Fibroblast of villous mesenchyme (primary cell): ENCODE results near the gene MZF1. TPM values are rescaled to one million over a fixed set of nuclear protein-coding genes. Genes with fewer than 3 reads are reported as not detected.

ENCODE experiments used
- DNase-seq: peaks from one replicate; pipeline ENCODE4 v3.0.0-alpha.2; 2010; ENCODE audit warnings: low read depth
- H3K4me3 ChIP-seq: 2 replicates; pipeline ENCODE4 v1.5.1; 2011; ENCODE audit warnings: low read depth, mild to moderate bottlenecking, low read length
- CTCF ChIP-seq: IDR thresholded peaks from 2 replicates; pipeline ENCODE4 v1.5.1; 2012; ENCODE audit warnings: low read depth, mild to moderate bottlenecking, low read length; ENCODE audit not compliant: insufficient read depth
- total RNA-seq: library from RNA; depleted of rRNA; stranded (reverse); fragments of >200 nt; gene quantifications from 2 replicates; pipeline ENCODE4 v1.2.3, GENCODE V29; 2012

The MZF1 gene
- total RNA-seq, 1 donor, result 15.5 TPM

- peak overlapping the region; percentile 98 for H3K4me3 ChIP-seq
- no peak for TF ChIP-seq CTCF
- no peak for DNase-seq
Measured at GRCh38 chr19:58557221-58558065, 15.7 kb downstream of the MZF1 start.

GRCh38 chr19:58556622-58557220, 16.4 kb downstream of the MZF1 start:
- no peak for TF ChIP-seq CTCF
- no peak for DNase-seq
- H3K4me3 ChIP-seq, result peak overlapping the region; percentile 98

- no peak overlapping the region for H3K4me3 ChIP-seq
- TF ChIP-seq CTCF, result no peak
- DNase-seq, result no peak
Measured at GRCh38 chr19:58555920-58556621, 17.1 kb downstream of the MZF1 start.

- peak overlapping the region; percentile 88 for H3K4me3 ChIP-seq
- no peak for DNase-seq
- TF ChIP-seq CTCF, result no peak
Measured at GRCh38 chr19:58555369-58555885, 17.7 kb downstream of the MZF1 start.

- no peak for TF ChIP-seq CTCF
- DNase-seq, result peak; percentile 98
- H3K4me3 ChIP-seq, result peak within 1 kb of the TSS; percentile 88
Measured at GRCh38 chr19:58554494-58555368, 18.4 kb downstream of the MZF1 start, which contains the start of gene CHMP2A. Gene CHMP2A (minus strand): TSS chr19:58555105. CDS start chr19:58554212, 893 bp downstream.
